B cell (primary cell): ENCODE results near the gene HCN2.

ENCODE experiments used
- CTCF ChIP-seq: fragments of 200-600 bp; IDR thresholded peaks from one replicate; pipeline ENCODE4 v1.8.0; 2022; ENCODE audit warnings: antibody characterized with exemption, mild to moderate bottlenecking
- EZH2 ChIP-seq: IDR thresholded peaks from 2 replicates; pipeline ENCODE4 v1.6.1; 2012; ENCODE audit warnings: borderline replicate concordance, low read depth, mild to moderate bottlenecking, moderate library complexity, low read length; ENCODE audit not compliant: insufficient read depth, poor library complexity, severe bottlenecking

- no peak for TF ChIP-seq CTCF
- no peak for TF ChIP-seq EZH2
Observed at GRCh38 chr19:609004-609346, 19.3 kb downstream of the HCN2 start.
